Measurements from ENCODE around the gene GTPBP4.

The GTPBP4 gene

DNA sequence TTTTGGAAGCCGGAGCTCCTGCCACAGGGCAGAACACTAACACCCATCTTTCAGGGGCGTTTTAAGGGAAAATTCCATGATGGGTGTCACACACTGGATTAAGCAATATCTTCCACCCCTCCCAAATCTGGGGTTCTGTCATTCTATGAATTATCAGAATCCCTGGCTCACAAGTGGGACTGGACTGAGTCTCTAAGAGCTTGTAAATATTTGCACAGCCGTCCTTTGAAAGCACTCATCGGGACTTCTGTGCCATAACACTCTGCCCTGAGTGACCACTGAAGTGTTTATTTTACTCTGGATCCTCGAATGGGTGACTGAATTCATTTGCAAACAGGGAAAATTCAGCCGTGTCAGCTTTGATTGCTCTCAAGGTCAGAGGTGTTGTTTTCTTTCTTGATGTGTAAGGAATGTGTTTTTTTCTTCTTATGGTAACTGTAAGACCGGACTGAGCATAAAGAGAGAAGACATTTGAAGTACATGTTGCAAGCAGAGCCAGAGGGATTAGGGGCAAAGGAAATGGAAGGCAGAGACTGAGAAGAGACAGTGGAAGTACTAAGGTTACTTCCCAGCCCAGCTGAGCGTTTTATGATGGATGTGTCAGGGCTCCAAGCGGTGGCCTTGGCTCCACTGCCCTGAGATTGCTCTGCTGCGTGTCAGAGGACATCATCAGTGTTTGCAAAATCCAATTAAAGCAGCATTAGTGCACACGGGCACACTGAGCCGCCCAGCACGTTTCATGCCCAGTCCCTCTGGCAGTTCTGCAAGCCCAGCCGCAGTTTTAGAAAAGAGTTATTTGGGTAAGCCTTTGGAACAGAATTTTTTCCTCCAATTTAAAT, 17.7 kb upstream of the GTPBP4 start:
- Histone ChIP-seq H3K4me2 (ENCODE audit: low read length) (peak overlapping the region; percentile 66), H2AFZ (peak overlapping the region; percentile 67), H3K27me3 (ENCODE audit: control insufficient read depth, insufficient read depth, low read length) (no peaks in the 10 kb centered on the region), H3K4me1 (peaks cover 21% of the 10 kb centered on the region), H3K27ac (peak overlapping the region; percentile 64), H3K9ac (no peak overlapping the region), H3K9me3 (ENCODE audit: control insufficient read depth, low read length) (no peaks in the 10 kb centered on the region), H3K79me2 (no peaks in the 10 kb centered on the region), H3K36me3 (ENCODE audit: control insufficient read depth, insufficient read depth, low read length) (no peaks in the 10 kb centered on the region), H3K4me3 (ENCODE audit: low read depth, low read length) (peak overlapping the region; percentile 31)
- TF ChIP-seq, protein P1, sequence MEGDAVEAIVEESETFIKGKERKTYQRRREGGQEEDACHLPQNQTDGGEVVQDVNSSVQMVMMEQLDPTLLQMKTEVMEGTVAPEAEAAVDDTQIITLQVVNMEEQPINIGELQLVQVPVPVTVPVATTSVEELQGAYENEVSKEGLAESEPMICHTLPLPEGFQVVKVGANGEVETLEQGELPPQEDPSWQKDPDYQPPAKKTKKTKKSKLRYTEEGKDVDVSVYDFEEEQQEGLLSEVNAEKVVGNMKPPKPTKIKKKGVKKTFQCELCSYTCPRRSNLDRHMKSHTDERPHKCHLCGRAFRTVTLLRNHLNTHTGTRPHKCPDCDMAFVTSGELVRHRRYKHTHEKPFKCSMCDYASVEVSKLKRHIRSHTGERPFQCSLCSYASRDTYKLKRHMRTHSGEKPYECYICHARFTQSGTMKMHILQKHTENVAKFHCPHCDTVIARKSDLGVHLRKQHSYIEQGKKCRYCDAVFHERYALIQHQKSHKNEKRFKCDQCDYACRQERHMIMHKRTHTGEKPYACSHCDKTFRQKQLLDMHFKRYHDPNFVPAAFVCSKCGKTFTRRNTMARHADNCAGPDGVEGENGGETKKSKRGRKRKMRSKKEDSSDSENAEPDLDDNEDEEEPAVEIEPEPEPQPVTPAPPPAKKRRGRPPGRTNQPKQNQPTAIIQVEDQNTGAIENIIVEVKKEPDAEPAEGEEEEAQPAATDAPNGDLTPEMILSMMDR (IDR thresholded peaks at IDR 0.05), result no peak

DNA sequence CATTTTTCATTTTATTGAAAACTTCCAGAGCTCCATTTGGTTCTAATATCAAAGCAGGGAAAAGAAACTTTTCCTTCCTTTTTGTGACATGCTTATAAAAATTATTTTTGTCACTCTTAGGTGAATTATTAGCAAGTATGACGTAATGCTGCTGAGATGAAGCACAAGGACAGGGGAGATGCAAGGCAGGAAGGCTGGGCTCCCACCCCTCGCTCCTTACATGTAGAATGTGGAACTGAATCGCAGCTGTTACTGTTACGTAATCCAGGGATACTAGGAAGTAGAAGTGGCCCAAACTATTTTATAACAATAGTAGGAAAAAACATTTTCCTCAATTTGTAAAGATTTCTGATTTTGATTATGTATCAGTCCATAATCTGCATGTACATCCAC, 17.1 kb upstream of the GTPBP4 start:
- H3K4me1 ChIP-seq, result peaks cover 21% of the 10 kb centered on the region
- TF ChIP-seq, protein P1 (IDR thresholded peaks at IDR 0.05), result no peak
- peak overlapping the region; percentile 64 for H3K27ac ChIP-seq
- H3K4me2 ChIP-seq (ENCODE audit: low read length), result peak overlapping the region; percentile 66
- peak overlapping the region; percentile 31 for H3K4me3 ChIP-seq (ENCODE audit: low read depth, low read length)
- no peaks in the 10 kb centered on the region for H3K79me2 ChIP-seq
- no peaks in the 10 kb centered on the region for H3K36me3 ChIP-seq (ENCODE audit: control insufficient read depth, insufficient read depth, low read length)
- no peaks in the 10 kb centered on the region for H3K9me3 ChIP-seq (ENCODE audit: control insufficient read depth, low read length)
- peak overlapping the region; percentile 67 for H2AFZ ChIP-seq
- H3K9ac ChIP-seq, result no peak overlapping the region
- H3K27me3 ChIP-seq (ENCODE audit: control insufficient read depth, insufficient read depth, low read length), result no peaks in the 10 kb centered on the region

DNA sequence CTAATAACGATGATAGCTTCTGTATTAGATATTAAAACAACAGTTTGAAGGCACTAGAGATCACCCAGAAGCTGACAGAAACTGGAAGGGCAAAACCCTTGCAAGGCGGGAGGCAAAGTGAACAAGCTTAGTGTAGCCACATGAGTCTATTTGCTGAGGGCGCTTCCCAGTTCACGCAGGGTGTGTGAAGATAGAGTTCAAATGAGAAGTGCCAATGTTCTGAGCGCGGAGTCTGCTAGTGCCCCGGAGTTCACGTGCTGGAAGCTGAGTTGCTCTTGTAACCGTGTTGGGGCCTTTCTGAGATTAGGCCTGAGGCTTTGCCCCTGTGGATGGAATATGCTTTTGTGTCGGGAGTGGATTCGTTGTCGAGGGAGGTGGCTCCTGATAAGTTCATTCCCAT, 16.6 kb upstream of the GTPBP4 start:
- TF ChIP-seq, protein P1 (IDR thresholded peaks at IDR 0.05), result no peak
- peaks cover 21% of the 10 kb centered on the region for H3K4me1 ChIP-seq
- H3K4me2 ChIP-seq (ENCODE audit: low read length), result no peak overlapping the region
- H3K79me2 ChIP-seq, result no peaks in the 10 kb centered on the region
- no peaks in the 10 kb centered on the region for H3K27me3 ChIP-seq (ENCODE audit: control insufficient read depth, insufficient read depth, low read length)
- no peak overlapping the region for H3K27ac ChIP-seq
- no peak overlapping the region for H3K9ac ChIP-seq
- H2AFZ ChIP-seq, result no peak overlapping the region
- H3K4me3 ChIP-seq (ENCODE audit: low read depth, low read length), result peak overlapping the region; percentile 17
- no peaks in the 10 kb centered on the region for H3K9me3 ChIP-seq (ENCODE audit: control insufficient read depth, low read length)
- no peaks in the 10 kb centered on the region for H3K36me3 ChIP-seq (ENCODE audit: control insufficient read depth, insufficient read depth, low read length)

DNA sequence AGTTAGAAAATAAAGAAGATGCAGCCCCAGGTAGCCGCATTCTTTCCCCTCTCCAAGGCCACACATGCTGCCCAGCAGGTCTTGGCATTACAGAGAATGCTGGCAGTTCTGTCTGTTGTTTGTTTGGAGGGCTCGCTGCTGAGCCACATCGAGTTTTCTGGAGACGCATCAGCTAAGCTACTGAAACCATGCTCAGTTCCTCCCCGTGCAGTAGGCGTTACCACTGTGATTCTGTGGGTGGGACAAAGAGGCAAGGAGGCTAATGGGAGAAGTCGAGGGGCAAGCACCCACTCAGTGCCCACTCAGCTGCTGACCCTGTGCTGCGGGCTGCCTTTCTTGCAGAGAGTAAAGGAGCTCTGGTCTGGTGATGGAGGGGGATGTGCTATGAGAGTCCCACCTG, 15.5 kb upstream of the GTPBP4 start:
- Histone ChIP-seq H3K4me3 (ENCODE audit: low read depth, low read length) (no peak overlapping the region), H3K9me3 (ENCODE audit: control insufficient read depth, low read length) (no peaks in the 10 kb centered on the region), H2AFZ (no peak overlapping the region), H3K4me1 (peaks cover 21% of the 10 kb centered on the region), H3K79me2 (no peaks in the 10 kb centered on the region), H3K27me3 (ENCODE audit: control insufficient read depth, insufficient read depth, low read length) (no peaks in the 10 kb centered on the region), H3K4me2 (ENCODE audit: low read length) (no peak overlapping the region), H3K36me3 (ENCODE audit: control insufficient read depth, insufficient read depth, low read length) (no peaks in the 10 kb centered on the region), H3K9ac (no peak overlapping the region), H3K27ac (no peak overlapping the region)
- TF ChIP-seq, protein P1 (IDR thresholded peaks at IDR 0.05), result no peak

All from parathyroid adenoma (tissue), 2 donors.